Endodermal cell (in vitro differentiated cells): ENCODE measurements around the gene RAP1GAP2. TPM values are rescaled to one million over a fixed set of nuclear protein-coding genes. Genes with fewer than 3 reads are reported as not detected.

ENCODE experiments used
- DNase-seq: peaks from one replicate; pipeline ENCODE4 v3.0.0-alpha.2; 2017
- H3K27ac ChIP-seq: 2 replicates; pipeline ENCODE4 v1.5.1; 2013; ENCODE audit warnings: mild to moderate bottlenecking, low read depth, low read length, moderate library complexity
- H3K27me3 ChIP-seq: 2 replicates; pipeline ENCODE4 v1.6.1; 2013; ENCODE audit warnings: mild to moderate bottlenecking, low read length, moderate library complexity; ENCODE audit not compliant: insufficient read depth, control insufficient read depth, poor library complexity, severe bottlenecking
- H3K36me3 ChIP-seq: 2 replicates; pipeline ENCODE4 v1.7.0; 2013; ENCODE audit warnings: mild to moderate bottlenecking, low read length, moderate library complexity; ENCODE audit not compliant: control insufficient read depth, insufficient read depth
- H3K4me1 ChIP-seq: one replicate; pipeline ENCODE4 v1.7.0; 2013; ENCODE audit warnings: low read length; ENCODE audit not compliant: control insufficient read depth, insufficient read depth
- H3K4me3 ChIP-seq: 2 replicates; pipeline ENCODE4 v1.5.1; 2013; ENCODE audit warnings: mild to moderate bottlenecking, low read length, moderate library complexity
- H3K9ac ChIP-seq: 2 replicates; pipeline ENCODE4 v1.6.1; 2013; ENCODE audit warnings: mild to moderate bottlenecking, low read length, moderate library complexity; ENCODE audit not compliant: poor library complexity, severe bottlenecking; ENCODE audit errors: extremely low read depth
- H3K9me3 ChIP-seq: 2 replicates; pipeline ENCODE4 v1.6.1; 2013; ENCODE audit warnings: mild to moderate bottlenecking, low read length, moderate library complexity; ENCODE audit not compliant: control insufficient read depth
- H3K27ac Mint-ChIP-seq: 2 replicates; pipeline ENCODE4 v1.8.0; 2020; ENCODE audit warnings: mixed read lengths
- H3K27me3 Mint-ChIP-seq: 2 replicates; pipeline ENCODE4 v1.8.0; 2021; ENCODE audit warnings: mild to moderate bottlenecking, mixed read lengths; ENCODE audit not compliant: insufficient read depth
- H3K36me3 Mint-ChIP-seq: 2 replicates; pipeline ENCODE4 v1.8.0; 2020; ENCODE audit warnings: low read depth, mixed read lengths
- H3K4me1 Mint-ChIP-seq: 2 replicates; pipeline ENCODE4 v1.8.0; 2020; ENCODE audit warnings: mixed read lengths
- H3K4me3 Mint-ChIP-seq: 2 replicates; pipeline ENCODE4 v1.8.0; 2020; ENCODE audit warnings: mild to moderate bottlenecking, moderate library complexity, mixed read lengths
- H3K9me3 Mint-ChIP-seq: 2 replicates; pipeline ENCODE4 v1.8.0; 2020; ENCODE audit warnings: mild to moderate bottlenecking, mixed read lengths
- CTCF ChIP-seq: fragments of 200-600 bp; sonication (generic); conservative IDR thresholded peaks from 2 replicates; pipeline ENCODE4 v1.5.0; 2021; ENCODE audit warnings: antibody characterized with exemption, mild to moderate bottlenecking
- WGBS, 2 experiments: methylation state at CpG; one replicate each; pipeline versions ENCODE4 v1.1.5 to v1.1.7; 2013; ENCODE audit warnings: missing lambda C conversion rate in 2 of 2, mixed read lengths in 1 of 2; ENCODE audit not compliant: insufficient coverage in 1 of 2, insufficient read length in 1 of 2; 5-methylcytosine and 5-hydroxymethylcytosine counted together
- total RNA-seq, 2 donors: library from RNA; stranded (reverse); fragmentation: NEBNext Ultra II Directional in 1 of 2; extraction: Animal tissue kit (Norgen Biotek cat#: 25700) in 1 of 2; gene quantifications; 2 replicates in 1 of 2; 3 replicates in 1 of 2; pipeline ENCODE4 v1.2.1, GENCODE V29; 2021

Gene RAP1GAP2
- total RNA-seq, 2 donors from 2014 or later: 18.0 to 44.3 TPM

DNA sequence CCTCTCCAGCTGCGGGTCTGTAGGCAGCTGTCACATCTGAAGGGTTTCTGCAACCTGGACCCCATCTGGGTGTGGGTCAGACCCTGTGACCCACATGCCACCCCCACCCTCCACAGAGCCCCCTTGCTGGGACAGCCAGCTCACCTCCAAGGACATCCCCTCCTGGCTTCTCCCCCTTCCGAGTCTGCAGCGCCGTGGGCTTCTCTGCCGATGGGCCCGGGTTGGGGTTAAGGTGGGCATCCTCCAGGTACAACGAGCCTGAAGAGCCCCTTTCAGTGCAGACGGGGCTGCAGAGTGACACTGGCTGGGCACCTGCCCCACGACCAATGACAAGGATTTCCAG lies 238.3 kb downstream of the RAP1GAP2 start:
- no peak for TF ChIP-seq CTCF
- 92% methylated on average over 6 to 9 of the region's 9 CpGs for WGBS, 2 experiments
- H3K4me3 ChIP-seq: no peak overlapping the region
- H3K4me3 Mint-ChIP-seq: no peak overlapping the region
- H3K4me1 Mint-ChIP-seq: no peaks in the 10 kb centered on the region
- no peaks in the 10 kb centered on the region for H3K9me3 ChIP-seq
- no peak overlapping the region for H3K9ac ChIP-seq
- no peaks in the 10 kb centered on the region for H3K27me3 ChIP-seq
- H3K27me3 Mint-ChIP-seq: no peaks in the 10 kb centered on the region
- no peak overlapping the region for H3K27ac ChIP-seq
- no peaks in the 10 kb centered on the region for H3K9me3 Mint-ChIP-seq
- peak; percentile 38 for DNase-seq
- H3K4me1 ChIP-seq: no peaks in the 10 kb centered on the region
- no peak overlapping the region for H3K27ac Mint-ChIP-seq
- H3K36me3 Mint-ChIP-seq: peaks cover 5% of the 10 kb centered on the region
- peaks cover 4% of the 10 kb centered on the region for H3K36me3 ChIP-seq

DNA sequence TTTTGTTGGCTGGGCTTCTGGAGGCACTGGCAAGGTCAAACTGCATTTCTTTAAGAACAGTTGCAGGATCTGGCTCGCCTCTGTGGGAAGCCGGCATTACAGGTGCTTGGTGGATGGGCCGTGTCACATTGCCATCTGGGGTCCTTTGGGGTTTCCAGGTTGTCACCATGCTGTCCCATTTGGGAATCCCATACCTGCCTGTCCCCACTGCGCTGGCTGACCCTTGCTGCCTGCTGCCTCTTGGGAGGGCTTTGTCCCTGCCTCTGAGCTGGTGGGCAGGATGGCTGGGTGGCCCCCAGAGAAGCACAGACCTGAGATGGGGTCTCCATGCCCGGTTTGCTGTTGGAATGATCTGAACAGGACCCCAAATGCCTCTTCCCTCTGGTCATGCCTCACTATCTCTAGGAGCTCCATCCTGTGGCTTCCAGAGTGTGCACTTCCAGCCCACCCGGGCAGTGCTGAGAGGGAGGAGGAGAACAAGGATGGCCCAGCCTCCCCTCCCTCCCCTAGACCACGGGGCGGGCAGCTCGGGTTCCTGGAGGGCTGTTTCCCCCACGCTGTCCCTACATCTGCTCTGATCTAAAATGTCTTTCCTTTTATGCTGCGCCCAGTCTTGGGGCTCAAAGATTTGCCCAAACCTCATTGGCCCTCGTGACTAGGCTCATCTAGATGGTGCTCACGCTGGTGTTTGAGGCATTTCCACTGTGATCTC lies 239.2 kb downstream of the RAP1GAP2 start:
- Mint-ChIP-seq H3K27me3 (peaks cover 1% of the 10 kb centered on the region), H3K36me3 (no peaks in the 10 kb centered on the region), H3K27ac (no peak overlapping the region), H3K4me3 (no peak overlapping the region), H3K9me3 (no peaks in the 10 kb centered on the region), H3K4me1 (no peaks in the 10 kb centered on the region)
- Histone ChIP-seq H3K4me1 (no peaks in the 10 kb centered on the region), H3K4me3 (no peak overlapping the region), H3K9ac (no peak overlapping the region), H3K36me3 (no peaks in the 10 kb centered on the region), H3K27me3 (no peaks in the 10 kb centered on the region), H3K27ac (no peak overlapping the region), H3K9me3 (no peaks in the 10 kb centered on the region)
- peak; percentile 41 for DNase-seq
- WGBS, 2 experiments: 89 to 91% methylated on average over 6 to 13 of the region's 13 CpGs
- TF ChIP-seq CTCF: no peak

DNA sequence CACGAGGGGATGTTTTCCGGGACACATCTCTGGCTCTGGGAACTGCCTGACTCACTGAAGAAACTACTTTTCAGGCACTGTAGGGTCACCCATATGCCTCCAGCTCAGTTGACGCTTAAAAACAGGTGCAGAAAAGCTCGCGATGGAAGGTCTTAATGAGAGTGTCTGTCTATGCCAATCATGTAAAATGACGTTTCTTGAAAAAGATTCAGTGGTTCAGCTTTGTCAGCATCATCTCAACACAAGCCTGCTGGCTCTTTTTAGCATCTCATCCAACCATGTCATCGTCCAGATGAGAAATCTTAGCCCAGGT lies 239.7 kb downstream of the RAP1GAP2 start:
- no peak overlapping the region for H3K4me3 Mint-ChIP-seq
- no peaks in the 10 kb centered on the region for H3K36me3 ChIP-seq
- H3K27me3 Mint-ChIP-seq: peaks cover 4% of the 10 kb centered on the region
- H3K27ac Mint-ChIP-seq: no peak overlapping the region
- H3K4me3 ChIP-seq: no peak overlapping the region
- H3K27me3 ChIP-seq: peaks cover 3% of the 10 kb centered on the region
- TF ChIP-seq CTCF: no peak
- H3K4me1 ChIP-seq: no peaks in the 10 kb centered on the region
- DNase-seq: peak; percentile 40
- H3K9me3 Mint-ChIP-seq: no peaks in the 10 kb centered on the region
- no peaks in the 10 kb centered on the region for H3K9me3 ChIP-seq
- no peaks in the 10 kb centered on the region for H3K4me1 Mint-ChIP-seq
- H3K27ac ChIP-seq: no peak overlapping the region
- no peaks in the 10 kb centered on the region for H3K36me3 Mint-ChIP-seq
- H3K9ac ChIP-seq: no peak overlapping the region
- WGBS, 2 experiments: 90 to 95% methylated on average over 7 of the region's 7 CpGs
